Measurements from ENCODE around the gene EEFSEC.

DNA sequence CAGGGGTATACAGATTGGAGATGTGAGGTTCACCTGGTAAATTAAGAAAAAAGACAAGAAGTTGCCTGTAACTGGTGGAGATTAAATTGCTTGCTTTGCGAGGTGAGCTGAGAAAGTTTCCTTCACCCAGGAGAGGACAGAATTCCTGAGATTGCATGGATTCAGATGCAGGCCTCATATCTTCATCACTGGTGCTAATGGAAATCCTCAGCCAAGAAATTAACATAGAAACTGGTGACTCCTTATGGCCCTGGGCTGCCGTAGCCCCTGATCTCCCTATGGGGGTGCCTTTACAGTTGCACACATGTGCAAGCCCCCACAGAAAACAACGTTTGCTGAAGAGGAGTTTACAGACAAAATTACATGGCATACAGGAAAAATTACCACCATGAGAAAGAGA lies 68.0 kb downstream of the EEFSEC start:
- TF ChIP-seq CTCF (IDR thresholded peaks at IDR 0.05; ENCODE audit: low read depth, low read length) (no peak), POLR2A (IDR thresholded peaks at IDR 0.05; ENCODE audit: extremely low read depth, insufficient read length) (no peak)

All from NB4 (cell line).